DOHH2 (cell line): ENCODE measurements around the gene MSMB.
"Not testable (repeated sequence)": the region's sequence is repeated elsewhere in the genome, so short reads cannot be mapped to it uniquely, and the experiment has no call there.

ENCODE experiments used
- EZH2phosphoT487 ChIP-seq: fragments of 200-600 bp; sonication (generic); IDR thresholded peaks from 2 replicates; pipeline ENCODE4 v1.6.1; 2017; ENCODE audit warnings: borderline replicate concordance, mild to moderate bottlenecking, antibody characterized with exemption, low read length, moderate library complexity, mixed read lengths
- TF ChIP-seq, protein P1 (sequence below): fragments of 200-600 bp; sonication (generic); IDR thresholded peaks from one replicate; pipeline ENCODE4 v1.5.1; 2014; ENCODE audit warnings: antibody characterized with exemption, mild to moderate bottlenecking, low read depth, low read length; ENCODE audit not compliant: poor library complexity, severe bottlenecking

DNA sequence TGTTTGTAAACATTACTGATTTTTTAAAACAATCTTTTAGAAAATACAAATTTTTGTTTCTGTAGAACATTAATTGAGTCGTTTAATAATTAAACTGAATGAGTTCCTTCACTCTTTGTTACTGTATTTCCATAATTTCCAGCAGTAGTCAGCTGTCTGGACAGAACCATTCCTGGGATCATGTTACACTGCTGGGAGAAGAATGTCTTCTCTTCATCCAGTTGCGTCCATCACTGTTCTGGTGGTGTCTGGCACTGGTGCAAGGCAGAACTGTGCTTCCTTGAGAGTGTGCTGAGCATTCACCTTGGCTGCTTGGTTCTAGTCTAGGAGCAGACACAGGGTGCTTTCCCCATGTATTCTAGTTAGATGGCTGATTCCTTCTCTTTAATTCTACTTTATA lies 61.6 kb downstream of the MSMB start:
- TF ChIP-seq, protein P1, sequence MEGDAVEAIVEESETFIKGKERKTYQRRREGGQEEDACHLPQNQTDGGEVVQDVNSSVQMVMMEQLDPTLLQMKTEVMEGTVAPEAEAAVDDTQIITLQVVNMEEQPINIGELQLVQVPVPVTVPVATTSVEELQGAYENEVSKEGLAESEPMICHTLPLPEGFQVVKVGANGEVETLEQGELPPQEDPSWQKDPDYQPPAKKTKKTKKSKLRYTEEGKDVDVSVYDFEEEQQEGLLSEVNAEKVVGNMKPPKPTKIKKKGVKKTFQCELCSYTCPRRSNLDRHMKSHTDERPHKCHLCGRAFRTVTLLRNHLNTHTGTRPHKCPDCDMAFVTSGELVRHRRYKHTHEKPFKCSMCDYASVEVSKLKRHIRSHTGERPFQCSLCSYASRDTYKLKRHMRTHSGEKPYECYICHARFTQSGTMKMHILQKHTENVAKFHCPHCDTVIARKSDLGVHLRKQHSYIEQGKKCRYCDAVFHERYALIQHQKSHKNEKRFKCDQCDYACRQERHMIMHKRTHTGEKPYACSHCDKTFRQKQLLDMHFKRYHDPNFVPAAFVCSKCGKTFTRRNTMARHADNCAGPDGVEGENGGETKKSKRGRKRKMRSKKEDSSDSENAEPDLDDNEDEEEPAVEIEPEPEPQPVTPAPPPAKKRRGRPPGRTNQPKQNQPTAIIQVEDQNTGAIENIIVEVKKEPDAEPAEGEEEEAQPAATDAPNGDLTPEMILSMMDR: not testable (repeated sequence)
- TF ChIP-seq EZH2phosphoT487: not testable (repeated sequence)
